Neural progenitor cell (in vitro differentiated cells): ENCODE results near the gene DEUP1. TPM values are rescaled to one million over a fixed set of nuclear protein-coding genes. Genes with fewer than 3 reads are reported as not detected.

Source experiments
- DNase-seq: peaks from one replicate; pipeline ENCODE4 v3.0.0-alpha.2; 2016; ENCODE audit warnings: low spot score
- H2AFZ ChIP-seq: fragments of 200-600 bp; sonication (generic); replicated peaks from 2 replicates; pipeline ENCODE4 v1.6.1; 2016; ENCODE audit warnings: antibody characterized with exemption
- H3F3A ChIP-seq: fragments of 200-600 bp; sonication (generic); 2 replicates; pipeline ENCODE4 v1.6.1; 2016; ENCODE audit warnings: antibody characterized with exemption, low read depth
- H3K27ac ChIP-seq: fragments of 200-600 bp; sonication (generic); 2 replicates; pipeline ENCODE4 v1.5.1; 2016; ENCODE audit warnings: mild to moderate bottlenecking
- H3K27me3 ChIP-seq: fragments of 200-600 bp; sonication (generic); 2 replicates; pipeline ENCODE4 v1.6.1; 2016; ENCODE audit warnings: mild to moderate bottlenecking, moderate library complexity
- H3K36me3 ChIP-seq: fragments of 200-600 bp; sonication (generic); 2 replicates; pipeline ENCODE4 v1.5.1; 2016
- H3K4me1 ChIP-seq: fragments of 200-600 bp; sonication (generic); 2 replicates; pipeline ENCODE4 v1.6.1; 2016; ENCODE audit warnings: mixed run types
- H3K4me2 ChIP-seq: fragments of 200-600 bp; sonication (generic); 2 replicates; pipeline ENCODE4 v1.6.1; 2016
- H3K4me3 ChIP-seq: fragments of 200-600 bp; sonication (generic); 2 replicates; pipeline ENCODE4 v1.5.1; 2016
- H3K79me2 ChIP-seq: fragments of 200-600 bp; sonication (generic); 2 replicates; pipeline ENCODE4 v1.6.1; 2016; ENCODE audit warnings: low read depth
- H3K9ac ChIP-seq: fragments of 200-600 bp; sonication (generic); 2 replicates; pipeline ENCODE4 v1.6.1; 2016
- H3K9me3 ChIP-seq: fragments of 200-600 bp; sonication (generic); 2 replicates; pipeline ENCODE4 v1.5.1; 2016; ENCODE audit warnings: low read depth
- H4K20me1 ChIP-seq: fragments of 200-600 bp; sonication (generic); 2 replicates; pipeline ENCODE4 v1.6.1; 2016; ENCODE audit warnings: low read depth
- H3K27ac Mint-ChIP-seq: 3 replicates; pipeline ENCODE4 v1.8.0; 2021; ENCODE audit warnings: mixed read lengths
- H3K27me3 Mint-ChIP-seq: 2 replicates; pipeline ENCODE4 v1.8.0; 2022; ENCODE audit warnings: low read depth, mild to moderate bottlenecking, inconsistent platforms, moderate library complexity, mixed read lengths; ENCODE audit not compliant: insufficient read depth
- H3K36me3 Mint-ChIP-seq: 3 replicates; pipeline ENCODE4 v1.8.0; 2021; ENCODE audit warnings: mixed read lengths
- H3K4me1 Mint-ChIP-seq: 3 replicates; pipeline ENCODE4 v1.8.0; 2021; ENCODE audit warnings: mixed read lengths
- H3K4me3 Mint-ChIP-seq: 3 replicates; pipeline ENCODE4 v1.8.0; 2021; ENCODE audit warnings: mild to moderate bottlenecking, moderate library complexity, mixed read lengths
- H3K9me3 Mint-ChIP-seq: 3 replicates; pipeline ENCODE4 v1.8.0; 2020; ENCODE audit warnings: mixed read lengths
- EZH2 ChIP-seq: fragments of 200-600 bp; sonication (generic); IDR thresholded peaks from 2 replicates; pipeline ENCODE4 v1.6.1; 2017; ENCODE audit warnings: antibody characterized with exemption, mild to moderate bottlenecking, moderate library complexity
- EZH2phosphoT487 ChIP-seq: fragments of 200-600 bp; sonication (generic); IDR thresholded peaks from 2 replicates; pipeline ENCODE4 v1.6.1; 2017; ENCODE audit warnings: antibody characterized with exemption
- total RNA-seq: library from RNA; depleted of rRNA; stranded (reverse); fragments of >200 nt; gene quantifications from 2 replicates; pipeline ENCODE4 v1.2.3, GENCODE V29; 2015; ENCODE audit warnings: low replicate concordance
- TF ChIP-seq, protein P1 (sequence below): fragments of 200-600 bp; sonication (generic); IDR thresholded peaks from 2 replicates; pipeline ENCODE4 v1.5.1; 2017; ENCODE audit warnings: antibody characterized with exemption, mild to moderate bottlenecking

DEUP1 gene
- total RNA-seq, 1 donor from 2014 or later, result not detected

DNA sequence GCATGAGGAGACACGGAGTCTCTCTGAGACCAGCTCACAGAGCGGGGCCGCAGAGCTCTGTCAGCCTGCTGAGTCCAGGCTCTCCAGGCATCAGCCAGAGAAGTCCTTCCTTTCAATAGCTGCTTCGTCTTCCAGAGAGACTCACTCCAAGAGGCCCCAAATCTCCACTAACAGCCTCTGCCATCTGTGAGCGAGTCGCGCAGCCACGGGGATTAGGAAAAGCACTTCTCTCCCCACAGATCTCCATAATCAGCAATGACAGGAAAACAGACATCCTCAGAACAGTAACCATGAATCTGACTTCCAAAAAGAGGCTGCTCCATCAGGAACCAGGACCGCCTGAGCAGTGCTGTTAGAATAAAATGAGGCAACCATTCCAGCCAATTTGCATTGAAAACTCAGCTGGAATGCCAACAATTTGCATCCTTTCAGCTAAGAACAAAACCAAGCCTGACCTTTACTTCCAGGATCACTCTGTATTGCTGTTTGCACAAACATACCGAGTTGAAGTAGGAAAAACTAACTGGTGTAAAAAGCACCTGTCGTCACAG is 147.2 kb downstream of the DEUP1 start:
- Histone ChIP-seq H2AFZ (no peak overlapping the region), H3K4me3 (peak overlapping the region; percentile 26), H3K79me2 (peaks cover 4% of the 10 kb centered on the region), H3K27me3 (no peaks in the 10 kb centered on the region), H3F3A (peaks cover 24% of the 10 kb centered on the region), H3K9me3 (no peaks in the 10 kb centered on the region), H3K4me1 (peaks cover 35% of the 10 kb centered on the region), H3K4me2 (peak overlapping the region; percentile 70), H3K36me3 (no peaks in the 10 kb centered on the region), H3K9ac (peak overlapping the region; percentile 7), H3K27ac (peak overlapping the region; percentile 95), H4K20me1 (no peaks in the 10 kb centered on the region)
- TF ChIP-seq EZH2 (no peak), EZH2phosphoT487 (no peak)
- TF ChIP-seq, protein P1, sequence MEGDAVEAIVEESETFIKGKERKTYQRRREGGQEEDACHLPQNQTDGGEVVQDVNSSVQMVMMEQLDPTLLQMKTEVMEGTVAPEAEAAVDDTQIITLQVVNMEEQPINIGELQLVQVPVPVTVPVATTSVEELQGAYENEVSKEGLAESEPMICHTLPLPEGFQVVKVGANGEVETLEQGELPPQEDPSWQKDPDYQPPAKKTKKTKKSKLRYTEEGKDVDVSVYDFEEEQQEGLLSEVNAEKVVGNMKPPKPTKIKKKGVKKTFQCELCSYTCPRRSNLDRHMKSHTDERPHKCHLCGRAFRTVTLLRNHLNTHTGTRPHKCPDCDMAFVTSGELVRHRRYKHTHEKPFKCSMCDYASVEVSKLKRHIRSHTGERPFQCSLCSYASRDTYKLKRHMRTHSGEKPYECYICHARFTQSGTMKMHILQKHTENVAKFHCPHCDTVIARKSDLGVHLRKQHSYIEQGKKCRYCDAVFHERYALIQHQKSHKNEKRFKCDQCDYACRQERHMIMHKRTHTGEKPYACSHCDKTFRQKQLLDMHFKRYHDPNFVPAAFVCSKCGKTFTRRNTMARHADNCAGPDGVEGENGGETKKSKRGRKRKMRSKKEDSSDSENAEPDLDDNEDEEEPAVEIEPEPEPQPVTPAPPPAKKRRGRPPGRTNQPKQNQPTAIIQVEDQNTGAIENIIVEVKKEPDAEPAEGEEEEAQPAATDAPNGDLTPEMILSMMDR, result no peak
- peaks cover 2% of the 10 kb centered on the region for H3K27me3 Mint-ChIP-seq
- peaks cover 39% of the 10 kb centered on the region for H3K4me1 Mint-ChIP-seq
- peak; percentile 85 for DNase-seq
- peaks cover 7% of the 10 kb centered on the region for H3K9me3 Mint-ChIP-seq
- peak overlapping the region; percentile 67 for H3K27ac Mint-ChIP-seq
- peaks cover 15% of the 10 kb centered on the region for H3K36me3 Mint-ChIP-seq
- peak overlapping the region; percentile 8 for H3K4me3 Mint-ChIP-seq

DNA sequence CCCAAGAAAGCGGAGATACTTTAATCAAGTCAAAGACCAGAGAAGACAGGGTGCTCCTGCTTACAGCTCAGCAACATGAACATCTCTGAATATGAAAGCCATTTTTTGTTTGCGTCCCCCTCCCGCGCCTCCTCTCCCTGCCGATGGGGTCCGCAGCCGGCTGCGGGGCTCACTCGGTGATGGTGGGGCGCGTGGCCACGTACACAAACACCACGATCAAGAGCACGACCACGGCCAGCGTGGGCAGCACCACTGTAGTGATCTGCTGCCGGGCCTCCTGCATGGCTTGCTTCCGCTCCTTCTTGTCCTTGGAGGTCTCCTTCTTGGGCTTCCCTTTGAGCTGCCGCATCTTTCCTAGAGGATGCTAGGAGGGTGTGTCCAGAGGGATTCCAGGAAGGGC is 148.3 kb downstream of the DEUP1 start:
- H3K4me1 Mint-ChIP-seq, result peaks cover 45% of the 10 kb centered on the region
- no peak overlapping the region for H3K27ac ChIP-seq

DNA sequence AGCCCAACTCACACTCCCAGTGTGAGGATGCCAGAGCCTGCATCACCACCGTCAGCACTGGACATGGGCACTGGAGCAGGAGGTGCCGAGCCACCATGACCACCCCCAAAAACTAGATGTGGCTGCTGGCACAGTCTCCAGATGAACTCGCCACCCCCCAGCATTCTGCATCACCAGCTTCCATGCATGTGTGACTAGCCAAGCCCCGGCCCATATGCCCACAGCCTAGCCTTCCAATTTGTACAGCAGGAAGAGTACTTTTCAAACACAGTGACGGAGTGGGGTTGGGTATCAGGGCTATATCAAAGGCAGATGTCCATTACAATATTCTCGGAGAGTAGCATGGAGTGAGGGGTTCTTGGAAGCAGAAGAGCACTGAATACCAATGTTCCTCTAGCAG is 149.7 kb downstream of the DEUP1 start:
- peaks cover 50% of the 10 kb centered on the region for H3K4me1 Mint-ChIP-seq
- Histone ChIP-seq H3F3A (peaks cover 24% of the 10 kb centered on the region), H3K27ac (no peak overlapping the region), H3K36me3 (no peaks in the 10 kb centered on the region), H3K79me2 (peaks cover 4% of the 10 kb centered on the region), H3K9me3 (no peaks in the 10 kb centered on the region), H3K4me3 (no peak overlapping the region), H3K9ac (no peak overlapping the region), H4K20me1 (peaks cover 3% of the 10 kb centered on the region), H3K4me1 (peaks cover 50% of the 10 kb centered on the region), H3K4me2 (no peak overlapping the region), H3K27me3 (no peaks in the 10 kb centered on the region), H2AFZ (no peak overlapping the region)
- no peak overlapping the region for H3K4me3 Mint-ChIP-seq
- H3K27ac Mint-ChIP-seq, result peak overlapping the region; percentile 46
- peaks cover 8% of the 10 kb centered on the region for H3K36me3 Mint-ChIP-seq
- peaks cover 1% of the 10 kb centered on the region for H3K9me3 Mint-ChIP-seq
- TF ChIP-seq EZH2 (no peak), EZH2phosphoT487 (no peak)
- TF ChIP-seq, protein P1, result no peak
- peaks cover 2% of the 10 kb centered on the region for H3K27me3 Mint-ChIP-seq
- no peak for DNase-seq

More for the DNA sequence above, 148.3 kb downstream of the DEUP1 start:
- Mint-ChIP-seq H3K27me3 (peaks cover 2% of the 10 kb centered on the region), H3K9me3 (peaks cover 4% of the 10 kb centered on the region), H3K27ac (no peak overlapping the region), H3K4me3 (no peak overlapping the region), H3K36me3 (peaks cover 13% of the 10 kb centered on the region)
- Histone ChIP-seq H4K20me1 (no peaks in the 10 kb centered on the region), H3K4me1 (peaks cover 43% of the 10 kb centered on the region), H3K79me2 (peaks cover 4% of the 10 kb centered on the region), H3F3A (peaks cover 24% of the 10 kb centered on the region), H3K4me3 (no peak overlapping the region), H3K4me2 (no peak overlapping the region), H3K27me3 (no peaks in the 10 kb centered on the region), H2AFZ (no peak overlapping the region), H3K9ac (no peak overlapping the region), H3K9me3 (no peaks in the 10 kb centered on the region), H3K36me3 (no peaks in the 10 kb centered on the region)
- no peak for TF ChIP-seq EZH2phosphoT487
- TF ChIP-seq, protein P1, result no peak
- no peak for TF ChIP-seq EZH2
- no peak for DNase-seq
